ENCODE data around the gene KCTD7. TPM values are rescaled to one million over a fixed set of nuclear protein-coding genes. Genes with fewer than 3 reads are reported as not detected.
"Not testable (repeated sequence)": the region's sequence is repeated elsewhere in the genome, so short reads cannot be mapped to it uniquely, and the experiment has no call there.

Gene KCTD7
- total RNA-seq, 2 donors from 2014 or later, result 5.7 to 16.5 TPM

- no peaks in the 10 kb centered on the region for H3K36me3 ChIP-seq (replicated peaks in 1 of 2; ENCODE audit: insufficient read depth in 1 of 2, low read depth in 2 of 2)
- H3K4me1 ChIP-seq, result peaks cover 19% of the 10 kb centered on the region
- H3K27me3 ChIP-seq, result no peaks in the 10 kb centered on the region
- intact Hi-C loops (cut with DNase I), result no loop called here
- peak overlapping the region; percentile 49 to 79 for H3K4me3 ChIP-seq
- TF ChIP-seq POLR2A (IDR thresholded peaks at IDR 0.05) (peak; percentile 95 to 98 (median 96)), CTCF (IDR thresholded peaks at IDR 0.05) (no peak)
- peak; percentile 95 for ATAC-seq
- peak overlapping the region; percentile 96 to 100 (median 96) for H3K27ac ChIP-seq
- no peaks in the 10 kb centered on the region for H3K9me3 ChIP-seq
- DNase-seq, result peak; percentile 98
- 0% methylated on average over 8 to 75 of the region's 92 CpGs for WGBS, 2 donors
Observed at GRCh38 chr7:66654275-66655112, 25.8 kb downstream of the KCTD7 start.

GRCh38 chr7:66655113-66655806 lies 26.6 kb downstream of the KCTD7 start:
- WGBS, 2 donors, result 7 to 17% methylated on average over 10 to 28 of the region's 28 CpGs
- Histone ChIP-seq H3K4me3 (peak overlapping the region; percentile 49 to 79), H3K27ac (peak overlapping the region; percentile 96 to 100 (median 96)), H3K4me1 (peaks cover 19% of the 10 kb centered on the region)
- ATAC-seq (peak; percentile 60), DNase-seq (peak; percentile 56 to 68 (median 62))
- H3K36me3 ChIP-seq (replicated peaks in 1 of 2; ENCODE audit: insufficient read depth in 1 of 2, low read depth in 2 of 2); H3K27me3 ChIP-seq; H3K9me3 ChIP-seq; intact Hi-C loops (cut with DNase I): not testable (repeated sequence)

GRCh38 chr7:66655826-66656485 lies 27.3 kb downstream of the KCTD7 start:
- DNase-seq; H3K9me3 ChIP-seq; ATAC-seq; H3K36me3 ChIP-seq (replicated peaks in 1 of 2; ENCODE audit: insufficient read depth in 1 of 2, low read depth in 2 of 2); H3K27me3 ChIP-seq; intact Hi-C loops (cut with DNase I); H3K4me3 ChIP-seq: not testable (repeated sequence)
- Histone ChIP-seq H3K4me1 (peaks cover 19% of the 10 kb centered on the region), H3K27ac (peak overlapping the region in 1 of 4 donors; percentile 100)
- 84% methylated on average over 11 of the region's 11 CpGs for WGBS, 2 donors

GRCh38 chr7:66657798-66658197 lies 29.1 kb downstream of the KCTD7 start:
- WGBS, 2 donors, result 68 to 70% methylated on average over 2 of the region's 2 CpGs

GRCh38 chr7:66662646-66663264 lies 34.1 kb downstream of the KCTD7 start:
- no peak for TF ChIP-seq CTCF (IDR thresholded peaks at IDR 0.05)
- no peak for TF ChIP-seq POLR2A (IDR thresholded peaks at IDR 0.05)
- WGBS, 2 donors, result 94 to 95% methylated on average over 16 of the region's 16 CpGs
- Histone ChIP-seq H3K9me3 (no peaks in the 10 kb centered on the region), H3K4me1 (no peaks in the 10 kb centered on the region), H3K36me3 (replicated peaks in 1 of 2; ENCODE audit: insufficient read depth in 1 of 2, low read depth in 2 of 2) (no peaks in the 10 kb centered on the region), H3K27me3 (no peaks in the 10 kb centered on the region), H3K27ac (no peak overlapping the region), H3K4me3 (no peak overlapping the region)
- intact Hi-C loops (cut with DNase I), result no loop called here
- ATAC-seq (no peak), DNase-seq (no peak)

More at GRCh38 chr7:66657798-66658197, 29.1 kb downstream of the KCTD7 start:
- Histone ChIP-seq H3K4me1 (peaks cover 18% of the 10 kb centered on the region), H3K27ac (no peak overlapping the region), H3K4me3 (no peak overlapping the region), H3K27me3 (no peaks in the 10 kb centered on the region), H3K36me3 (replicated peaks in 1 of 2; ENCODE audit: insufficient read depth in 1 of 2, low read depth in 2 of 2) (no peaks in the 10 kb centered on the region), H3K9me3 (no peaks in the 10 kb centered on the region)
- no peak for TF ChIP-seq CTCF (IDR thresholded peaks at IDR 0.05)
- no peak for TF ChIP-seq POLR2A (IDR thresholded peaks at IDR 0.05)
- intact Hi-C loops (cut with DNase I), result no loop called here
- ATAC-seq (no peak), DNase-seq (no peak)

Data from body of pancreas (tissue), 4 donors.